K562 (cell line): ENCODE measurements around the gene PITPNB. TPM values are rescaled to one million over a fixed set of nuclear protein-coding genes. Genes with fewer than 3 reads are reported as not detected.

Experiments
- CC2D1A ChIP-seq: fragments of 450-650 bp; IDR thresholded peaks from 2 replicates; pipeline ENCODE4 v1.6.1; 2017; ENCODE audit warnings: mild to moderate bottlenecking
- CXXC5 ChIP-seq: fragments of 250-450 bp; sonication (Bioruptor Pico); IDR thresholded peaks from 2 replicates; pipeline ENCODE4 v1.8.0; 2022; ENCODE audit warnings: inconsistent platforms, mild to moderate bottlenecking, moderate library complexity
- EP300 ChIP-seq: IDR thresholded peaks from 2 replicates; pipeline ENCODE4 v1.6.1; 2012; ENCODE audit warnings: low read length, improper control_type of control experiment
- FOXK2 ChIP-seq, 2 experiments: fragments of 450-650 bp; IDR thresholded peaks in 1 of 2; conservative IDR thresholded peaks in 1 of 2; 2 replicates each; pipeline ENCODE4 v1.6.1; 2016; ENCODE audit warnings: low read depth in 2 of 2, mild to moderate bottlenecking in 1 of 2
- HNRNPUL1 ChIP-seq: fragments of 200-400 bp; formaldehyde crosslinking; IDR thresholded peaks from 2 replicates; pipeline ENCODE4 v1.6.1; 2017; ENCODE audit warnings: low read length
- ILF3 ChIP-seq: fragments of 450-650 bp; IDR thresholded peaks from 2 replicates; pipeline ENCODE4 v1.6.1; 2018; ENCODE audit warnings: antibody characterized with exemption, mild to moderate bottlenecking, moderate library complexity, borderline replicate concordance
- MTF1 ChIP-seq: fragments of 250-450 bp; sonication (Bioruptor Pico); IDR thresholded peaks from 2 replicates; pipeline ENCODE4 v1.9.0; 2021; ENCODE audit warnings: moderate library complexity, mild to moderate bottlenecking, inconsistent platforms, borderline replicate concordance
- NFRKB ChIP-seq: fragments of 450-650 bp; IDR thresholded peaks from 2 replicates; pipeline ENCODE4 v1.6.1; 2016; ENCODE audit warnings: low read depth
- PHF8 ChIP-seq: fragments of 200-600 bp; sonication (generic); IDR thresholded peaks from 2 replicates; pipeline ENCODE4 v1.6.1; 2012; ENCODE audit warnings: mixed run types, mild to moderate bottlenecking, inconsistent platforms, low read length, moderate library complexity, borderline replicate concordance
- PML ChIP-seq: IDR thresholded peaks from 2 replicates; pipeline ENCODE4 v1.6.1; 2012; ENCODE audit warnings: low read length, inconsistent platforms
- POLR2AphosphoS2 ChIP-seq: IDR thresholded peaks from 2 replicates; pipeline ENCODE4 v1.6.1; 2012; ENCODE audit warnings: low read length, improper control_type of control experiment
- RAD51 ChIP-seq: fragments of 450-650 bp; IDR thresholded peaks from 2 replicates; pipeline ENCODE4 v1.7.1; 2016; ENCODE audit warnings: low read depth, mild to moderate bottlenecking, borderline replicate concordance
- STAT5A ChIP-seq: IDR thresholded peaks from 2 replicates; pipeline ENCODE4 v1.6.1; 2012; ENCODE audit warnings: low read length, inconsistent platforms, borderline replicate concordance
- TCF3 ChIP-seq: sonication (generic); formaldehyde crosslinking; IDR thresholded peaks from 2 replicates; pipeline ENCODE4 v1.4.0; 2020; ENCODE audit warnings: mild to moderate bottlenecking, missing genetic modification reagents
- TRIM24 ChIP-seq, 2 experiments: fragments of 450-650 bp; IDR thresholded peaks; 2 replicates each; pipeline ENCODE4 v1.6.1; 2016
- ZNF436 ChIP-seq: fragments of 250-450, 450-650 bp; sonication (Bioruptor Pico); formaldehyde crosslinking; IDR thresholded peaks from 2 replicates; pipeline ENCODE4 v1.7.0; 2020; ENCODE audit warnings: mild to moderate bottlenecking
- ZNF507 ChIP-seq: conservative IDR thresholded peaks from 2 replicates; pipeline ENCODE4 v1.6.1; 2017; ENCODE audit warnings: missing genetic modification characterization, missing compliant biosample characterization
- ZNF75A ChIP-seq: fragments of 450-650 bp; formaldehyde crosslinking; IDR thresholded peaks from 2 replicates; pipeline ENCODE4 v1.4.0; 2020; ENCODE audit warnings: mild to moderate bottlenecking
- polyA plus RNA-seq, 8 experiments: library from polyadenylated mRNA; depleted of rRNA in 4 of 8; stranded (reverse) in 5 of 8; unstranded in 3 of 8; fragments of >200 nt; fragmentation: Nextera tagmentation in 2 of 8; fragmentation: Illumina TruSeq in 1 of 8; extraction: Ambion mirVana in 2 of 8; extraction: Trizol in 1 of 8; gene quantifications; 2 replicates each; pipeline versions ENCODE4 v1.2.1 to v1.2.3, GENCODE V29; 2011 to 2014; ENCODE audit warnings: inconsistent platforms in 1 of 8, missing spikeins in 1 of 8
- total RNA-seq, 7 experiments: library from RNA; depleted of rRNA in 6 of 7; stranded (reverse); fragments of >200 nt in 6 of 7; fragmentation: Illumina TruSeq in 2 of 7; extraction: Trizol in 2 of 7; gene quantifications; 2 replicates each; pipeline versions ENCODE4 v1.2.1 to v1.2.3, GENCODE V29; 2011 to 2021; ENCODE audit warnings: low replicate concordance in 1 of 7
- TF ChIP-seq, protein P1 (sequence below): IDR thresholded peaks from 2 replicates; pipeline ENCODE4 v1.6.1; 2016; ENCODE audit warnings: missing genetic modification characterization, missing compliant biosample characterization
- TF ChIP-seq, protein P2 (sequence below): fragments of 250-450 bp; sonication (Bioruptor Pico); IDR thresholded peaks from 2 replicates; pipeline ENCODE4 v1.8.0; 2022; ENCODE audit warnings: inconsistent platforms, mild to moderate bottlenecking, moderate library complexity, borderline replicate concordance
- TF ChIP-seq, protein P3 (sequence below): fragments of 450-650 bp; IDR thresholded peaks from 2 replicates; pipeline ENCODE4 v1.6.1; 2016

The PITPNB gene
- total and polyA plus RNA-seq, 9 of the 15 experiments (the other 6 are each of a cell fraction or from before 2014, with no cell fraction given), result 13.1 to 52.4 (median 34.7) TPM

DNA sequence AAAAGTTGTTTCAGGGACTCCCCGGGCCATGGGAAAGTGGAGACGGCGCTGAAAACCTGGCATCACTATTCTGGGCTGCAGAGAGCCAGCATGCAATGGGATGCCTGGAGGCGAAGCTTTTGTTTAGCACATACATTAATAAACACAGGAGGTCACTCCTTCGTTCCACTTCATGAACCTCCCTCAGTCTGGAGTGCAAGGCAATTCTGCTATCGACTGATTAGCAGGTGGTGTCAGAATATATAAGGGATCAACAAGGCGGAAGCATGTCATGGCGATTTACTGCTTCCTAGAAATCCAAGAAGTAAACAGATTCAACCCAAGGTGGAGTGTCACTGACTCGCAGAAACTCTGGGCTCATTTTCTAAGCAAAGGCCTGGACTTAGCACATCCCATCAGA is 72.1 kb downstream of the PITPNB start (continued):
- TF ChIP-seq FOXK2 (conservative IDR thresholded peaks at IDR 0.05 in 1 of 2, IDR thresholded peaks at IDR 0.05 in 1 of 2; ENCODE audit: low read depth in 2 of 2) (peak; percentile 79 to 91), EP300 (peak; percentile 87), CXXC5 (CRISPR knock-in tag) (peak; percentile 44), PML (0 out of 2 replicates have a peak, but pooled peaks have one; percentile 32), RAD51 (no peak), MTF1 (CRISPR knock-in tag) (no peak), TRIM24 (IDR thresholded peaks at IDR 0.05) (peak in 1 of 2 experiments; percentile 54; a peak in 1 of 4 replicates), NFRKB (no peak), TCF3 (CRISPR knock-in tag) (peak; percentile 90), ZNF75A (CRISPR knock-in tag) (no peak), ILF3 (no peak), POLR2AphosphoS2 (no peak), ZNF436 (CRISPR knock-in tag) (no peak), PHF8 (no peak), ZNF507 (tag) (no peak), STAT5A (peak; percentile 94), CC2D1A (peak; percentile 64; the same call in 1 of the 2 replicates), HNRNPUL1 (no peak)
- TF ChIP-seq, protein P1, sequence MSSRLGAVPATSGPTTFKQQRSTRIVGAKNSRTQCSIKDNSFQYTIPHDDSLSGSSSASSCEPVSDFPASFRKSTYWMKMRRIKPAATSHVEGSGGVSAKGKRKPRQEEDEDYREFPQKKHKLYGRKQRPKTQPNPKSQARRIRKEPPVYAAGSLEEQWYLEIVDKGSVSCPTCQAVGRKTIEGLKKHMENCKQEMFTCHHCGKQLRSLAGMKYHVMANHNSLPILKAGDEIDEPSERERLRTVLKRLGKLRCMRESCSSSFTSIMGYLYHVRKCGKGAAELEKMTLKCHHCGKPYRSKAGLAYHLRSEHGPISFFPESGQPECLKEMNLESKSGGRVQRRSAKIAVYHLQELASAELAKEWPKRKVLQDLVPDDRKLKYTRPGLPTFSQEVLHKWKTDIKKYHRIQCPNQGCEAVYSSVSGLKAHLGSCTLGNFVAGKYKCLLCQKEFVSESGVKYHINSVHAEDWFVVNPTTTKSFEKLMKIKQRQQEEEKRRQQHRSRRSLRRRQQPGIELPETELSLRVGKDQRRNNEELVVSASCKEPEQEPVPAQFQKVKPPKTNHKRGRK (tag), result no peak
- TF ChIP-seq, protein P2, sequence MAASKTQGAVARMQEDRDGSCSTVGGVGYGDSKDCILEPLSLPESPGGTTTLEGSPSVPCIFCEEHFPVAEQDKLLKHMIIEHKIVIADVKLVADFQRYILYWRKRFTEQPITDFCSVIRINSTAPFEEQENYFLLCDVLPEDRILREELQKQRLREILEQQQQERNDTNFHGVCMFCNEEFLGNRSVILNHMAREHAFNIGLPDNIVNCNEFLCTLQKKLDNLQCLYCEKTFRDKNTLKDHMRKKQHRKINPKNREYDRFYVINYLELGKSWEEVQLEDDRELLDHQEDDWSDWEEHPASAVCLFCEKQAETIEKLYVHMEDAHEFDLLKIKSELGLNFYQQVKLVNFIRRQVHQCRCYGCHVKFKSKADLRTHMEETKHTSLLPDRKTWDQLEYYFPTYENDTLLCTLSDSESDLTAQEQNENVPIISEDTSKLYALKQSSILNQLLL (CRISPR knock-in tag), result no peak
- TF ChIP-seq, protein P3, sequence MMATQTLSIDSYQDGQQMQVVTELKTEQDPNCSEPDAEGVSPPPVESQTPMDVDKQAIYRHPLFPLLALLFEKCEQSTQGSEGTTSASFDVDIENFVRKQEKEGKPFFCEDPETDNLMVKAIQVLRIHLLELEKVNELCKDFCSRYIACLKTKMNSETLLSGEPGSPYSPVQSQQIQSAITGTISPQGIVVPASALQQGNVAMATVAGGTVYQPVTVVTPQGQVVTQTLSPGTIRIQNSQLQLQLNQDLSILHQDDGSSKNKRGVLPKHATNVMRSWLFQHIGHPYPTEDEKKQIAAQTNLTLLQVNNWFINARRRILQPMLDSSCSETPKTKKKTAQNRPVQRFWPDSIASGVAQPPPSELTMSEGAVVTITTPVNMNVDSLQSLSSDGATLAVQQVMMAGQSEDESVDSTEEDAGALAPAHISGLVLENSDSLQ, result peak; percentile 88
